ENCODE results near the gene GFOD1. TPM values are rescaled to one million over a fixed set of nuclear protein-coding genes. Genes with fewer than 3 reads are reported as not detected.
"Not testable (repeated sequence)": the region's sequence is repeated elsewhere in the genome, so short reads cannot be mapped to it uniquely, and the experiment has no call there.

The GFOD1 gene
- total RNA-seq, 1 experiment from 2014 or later = 29.5 TPM

- Histone ChIP-seq H4K20me1 (ENCODE audit: insufficient read depth, low read depth, low read length) (peaks cover 28% of the 10 kb centered on the region), H3K27me3 (ENCODE audit: low read length) (no peaks in the 10 kb centered on the region), H3K36me3 (ENCODE audit: insufficient read depth, low read length) (peaks cover 20% of the 10 kb centered on the region; the same call in 1 of the 2 replicates), H3K4me3 (ENCODE audit: low read length) (no peak overlapping the region), H3K79me2 (ENCODE audit: low read length) (peaks cover 93% of the 10 kb centered on the region), H3K9me3 (ENCODE audit: low read length) (no peaks in the 10 kb centered on the region), H3K9me2 (replicated peaks; ENCODE audit: insufficient read depth, low read length) (no peaks in the 10 kb centered on the region), H3K4me2 (ENCODE audit: low read depth, low read length, poor library complexity, severe bottlenecking) (no peak overlapping the region), H3K27ac (ENCODE audit: low read length) (0 out of 2 replicates have a peak overlapping the region, but pooled peaks have one; percentile 40), H3K4me1 (ENCODE audit: low read length) (peaks cover 65% of the 10 kb centered on the region), H2AFZ (ENCODE audit: low read length) (no peak overlapping the region), H3K9ac (ENCODE audit: low read length) (no peak overlapping the region)
- no peak for DNase-seq
Observed at GRCh38 chr6:13461805-13462204, 25.6 kb downstream of the GFOD1 start.

- Histone ChIP-seq H4K20me1 (ENCODE audit: insufficient read depth, low read depth, low read length) (peaks cover 28% of the 10 kb centered on the region), H3K4me1 (ENCODE audit: low read length) (peaks cover 64% of the 10 kb centered on the region), H3K9me3 (ENCODE audit: low read length) (no peaks in the 10 kb centered on the region), H3K9me2 (replicated peaks; ENCODE audit: insufficient read depth, low read length) (no peaks in the 10 kb centered on the region), H3K4me3 (ENCODE audit: low read length) (no peak overlapping the region), H3K79me2 (ENCODE audit: low read length) (peaks cover 93% of the 10 kb centered on the region), H3K27ac (ENCODE audit: low read length) (no peak overlapping the region), H3K4me2 (ENCODE audit: low read depth, low read length, poor library complexity, severe bottlenecking) (no peak overlapping the region), H3K9ac (ENCODE audit: low read length) (no peak overlapping the region), H2AFZ (ENCODE audit: low read length) (no peak overlapping the region), H3K36me3 (ENCODE audit: insufficient read depth, low read length) (peaks cover 20% of the 10 kb centered on the region; the same call in 1 of the 2 replicates), H3K27me3 (ENCODE audit: low read length) (no peaks in the 10 kb centered on the region)
- DNase-seq = no peak
Observed at GRCh38 chr6:13461307-13461706, 26.1 kb downstream of the GFOD1 start.

- H3K27me3 ChIP-seq (ENCODE audit: low read length); H3K4me2 ChIP-seq (ENCODE audit: low read depth, low read length, poor library complexity, severe bottlenecking); H3K9me2 ChIP-seq (replicated peaks; ENCODE audit: insufficient read depth, low read length); H3K9ac ChIP-seq (ENCODE audit: low read length); H2AFZ ChIP-seq (ENCODE audit: low read length); H3K4me3 ChIP-seq (ENCODE audit: low read length); DNase-seq; H3K27ac ChIP-seq (ENCODE audit: low read length); H3K9me3 ChIP-seq (ENCODE audit: low read length): not testable (repeated sequence)
- H3K36me3 ChIP-seq (ENCODE audit: insufficient read depth, low read length) = peaks cover 20% of the 10 kb centered on the region; the same call in 1 of the 2 replicates
- peaks cover 28% of the 10 kb centered on the region for H4K20me1 ChIP-seq (ENCODE audit: insufficient read depth, low read depth, low read length)
- H3K79me2 ChIP-seq (ENCODE audit: low read length) = peaks cover 93% of the 10 kb centered on the region
- peaks cover 61% of the 10 kb centered on the region for H3K4me1 ChIP-seq (ENCODE audit: low read length)
Observed at GRCh38 chr6:13460289-13460688, 27.1 kb downstream of the GFOD1 start.

- no peak overlapping the region for H3K4me2 ChIP-seq (ENCODE audit: low read depth, low read length, poor library complexity, severe bottlenecking)
- H3K79me2 ChIP-seq (ENCODE audit: low read length) = peaks cover 93% of the 10 kb centered on the region
- H3K4me1 ChIP-seq (ENCODE audit: low read length) = peaks cover 49% of the 10 kb centered on the region
Observed at GRCh38 chr6:13457577-13457976, 29.8 kb downstream of the GFOD1 start.

GRCh38 chr6:13455552-13455966 lies 31.8 kb downstream of the GFOD1 start:
- Histone ChIP-seq H3K4me3 (ENCODE audit: low read length) (no peak overlapping the region), H3K27me3 (ENCODE audit: low read length) (no peaks in the 10 kb centered on the region), H3K9ac (ENCODE audit: low read length) (no peak overlapping the region), H3K4me1 (ENCODE audit: low read length) (peaks cover 44% of the 10 kb centered on the region), H3K9me3 (ENCODE audit: low read length) (no peaks in the 10 kb centered on the region), H3K36me3 (ENCODE audit: insufficient read depth, low read length) (peaks cover 15% of the 10 kb centered on the region), H3K9me2 (replicated peaks; ENCODE audit: insufficient read depth, low read length) (no peaks in the 10 kb centered on the region), H3K4me2 (ENCODE audit: low read depth, low read length, poor library complexity, severe bottlenecking) (no peak overlapping the region), H3K79me2 (ENCODE audit: low read length) (peaks cover 88% of the 10 kb centered on the region), H2AFZ (ENCODE audit: low read length) (no peak overlapping the region), H4K20me1 (ENCODE audit: insufficient read depth, low read depth, low read length) (peaks cover 23% of the 10 kb centered on the region), H3K27ac (ENCODE audit: low read length) (no peak overlapping the region)
- no peak for DNase-seq

More at GRCh38 chr6:13457577-13457976, 29.8 kb downstream of the GFOD1 start:
- Histone ChIP-seq H2AFZ (ENCODE audit: low read length) (no peak overlapping the region), H3K27ac (ENCODE audit: low read length) (no peak overlapping the region), H3K9me3 (ENCODE audit: low read length) (no peaks in the 10 kb centered on the region), H3K36me3 (ENCODE audit: insufficient read depth, low read length) (peaks cover 28% of the 10 kb centered on the region; the same call in 1 of the 2 replicates), H3K4me3 (ENCODE audit: low read length) (no peak overlapping the region), H3K9me2 (replicated peaks; ENCODE audit: insufficient read depth, low read length) (no peaks in the 10 kb centered on the region), H3K9ac (ENCODE audit: low read length) (no peak overlapping the region), H3K27me3 (ENCODE audit: low read length) (no peaks in the 10 kb centered on the region), H4K20me1 (ENCODE audit: insufficient read depth, low read depth, low read length) (peaks cover 28% of the 10 kb centered on the region)
- DNase-seq = no peak

GRCh38 chr6:13454286-13455221 lies 32.8 kb downstream of the GFOD1 start:
- Histone ChIP-seq H3K4me3 (ENCODE audit: low read length) (no peak overlapping the region), H3K4me2 (ENCODE audit: low read depth, low read length, poor library complexity, severe bottlenecking) (no peak overlapping the region), H3K9ac (ENCODE audit: low read length) (no peak overlapping the region), H3K9me3 (ENCODE audit: low read length) (no peaks in the 10 kb centered on the region), H2AFZ (ENCODE audit: low read length) (no peak overlapping the region), H3K79me2 (ENCODE audit: low read length) (peaks cover 88% of the 10 kb centered on the region), H3K27me3 (ENCODE audit: low read length) (no peaks in the 10 kb centered on the region), H3K36me3 (ENCODE audit: insufficient read depth, low read length) (peaks cover 12% of the 10 kb centered on the region), H3K9me2 (replicated peaks; ENCODE audit: insufficient read depth, low read length) (no peaks in the 10 kb centered on the region), H4K20me1 (ENCODE audit: insufficient read depth, low read depth, low read length) (peaks cover 23% of the 10 kb centered on the region), H3K4me1 (ENCODE audit: low read length) (peaks cover 40% of the 10 kb centered on the region), H3K27ac (ENCODE audit: low read length) (0 out of 2 replicates have a peak overlapping the region, but pooled peaks have one; percentile 35)
- no peak for DNase-seq

- Histone ChIP-seq H4K20me1 (ENCODE audit: insufficient read depth, low read depth, low read length) (peaks cover 23% of the 10 kb centered on the region), H3K4me3 (ENCODE audit: low read length) (no peak overlapping the region), H3K79me2 (ENCODE audit: low read length) (peaks cover 85% of the 10 kb centered on the region), H3K27ac (ENCODE audit: low read length) (no peak overlapping the region), H3K9me2 (replicated peaks; ENCODE audit: insufficient read depth, low read length) (no peaks in the 10 kb centered on the region), H3K9ac (ENCODE audit: low read length) (no peak overlapping the region), H2AFZ (ENCODE audit: low read length) (no peak overlapping the region), H3K36me3 (ENCODE audit: insufficient read depth, low read length) (peaks cover 12% of the 10 kb centered on the region), H3K27me3 (ENCODE audit: low read length) (no peaks in the 10 kb centered on the region), H3K4me2 (ENCODE audit: low read depth, low read length, poor library complexity, severe bottlenecking) (no peak overlapping the region), H3K4me1 (ENCODE audit: low read length) (peaks cover 44% of the 10 kb centered on the region), H3K9me3 (ENCODE audit: low read length) (no peaks in the 10 kb centered on the region)
- DNase-seq = no peak
Observed at GRCh38 chr6:13453771-13454251, 33.6 kb downstream of the GFOD1 start.

GRCh38 chr6:13453153-13453552 lies 34.2 kb downstream of the GFOD1 start:
- no peaks in the 10 kb centered on the region for H3K27me3 ChIP-seq (ENCODE audit: low read length)
- peaks cover 48% of the 10 kb centered on the region for H3K4me1 ChIP-seq (ENCODE audit: low read length)
- H3K9me3 ChIP-seq (ENCODE audit: low read length) = no peaks in the 10 kb centered on the region
- H3K79me2 ChIP-seq (ENCODE audit: low read length) = peaks cover 85% of the 10 kb centered on the region
- no peak overlapping the region for H3K9ac ChIP-seq (ENCODE audit: low read length)
- no peak overlapping the region for H2AFZ ChIP-seq (ENCODE audit: low read length)
- H4K20me1 ChIP-seq (ENCODE audit: insufficient read depth, low read depth, low read length) = peaks cover 30% of the 10 kb centered on the region
- no peak overlapping the region for H3K27ac ChIP-seq (ENCODE audit: low read length)
- no peak overlapping the region for H3K4me2 ChIP-seq (ENCODE audit: low read depth, low read length, poor library complexity, severe bottlenecking)
- peaks cover 12% of the 10 kb centered on the region for H3K36me3 ChIP-seq (ENCODE audit: insufficient read depth, low read length)
- no peaks in the 10 kb centered on the region for H3K9me2 ChIP-seq (replicated peaks; ENCODE audit: insufficient read depth, low read length)
- H3K4me3 ChIP-seq (ENCODE audit: low read length) = no peak overlapping the region
- no peak for DNase-seq

Measured in Karpas-422 (cell line).